ENCODE results near the gene SLC44A1.

The SLC44A1 gene

DNA sequence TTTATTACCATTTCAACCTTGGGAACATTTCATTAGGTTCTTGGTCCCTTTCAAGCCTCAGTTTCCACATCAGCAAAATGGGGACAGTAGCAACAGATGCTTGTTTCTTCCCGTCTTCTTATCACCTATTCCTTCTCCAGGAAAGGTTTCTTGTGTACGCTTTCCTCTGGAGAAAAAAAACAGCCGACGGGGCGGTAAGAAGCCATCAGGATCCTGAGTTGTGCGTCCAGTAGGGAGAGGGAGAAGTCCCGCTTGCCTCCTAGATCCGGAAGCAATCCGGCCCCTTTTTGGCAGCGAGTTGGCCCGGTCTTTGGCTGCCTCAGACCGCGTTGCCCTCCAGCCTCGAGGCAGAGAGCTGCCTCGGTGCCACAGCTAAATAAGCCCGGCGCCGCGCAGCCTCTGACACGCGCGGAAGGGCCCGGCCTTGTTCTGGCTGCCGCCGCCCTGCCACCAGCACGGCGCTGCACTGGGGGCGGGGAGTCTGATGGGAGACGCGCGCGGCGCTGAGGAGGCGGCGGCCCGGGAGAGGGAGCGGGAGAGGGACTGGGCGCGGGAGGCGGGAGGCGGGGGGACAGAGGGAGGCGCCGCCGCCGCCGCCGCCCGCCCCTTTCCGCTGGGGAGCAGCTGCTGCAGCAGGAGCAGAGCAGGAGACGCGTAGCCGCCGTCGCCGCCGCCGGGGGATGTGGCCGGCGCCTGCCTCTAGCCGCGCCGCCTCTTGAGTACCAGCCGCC is at the start of gene SLC44A1:
Gene SLC44A1, plus strand, starts transcription at position 649 of the 731 bp plus-strand sequence. CDS start 218 bp downstream, outside the sequence.
- H3K4me3 ChIP-seq (ENCODE audit: control insufficient read depth, low read depth, low read length), result peak within 1 kb of the TSS; percentile 93
- TF ChIP-seq, protein P1, sequence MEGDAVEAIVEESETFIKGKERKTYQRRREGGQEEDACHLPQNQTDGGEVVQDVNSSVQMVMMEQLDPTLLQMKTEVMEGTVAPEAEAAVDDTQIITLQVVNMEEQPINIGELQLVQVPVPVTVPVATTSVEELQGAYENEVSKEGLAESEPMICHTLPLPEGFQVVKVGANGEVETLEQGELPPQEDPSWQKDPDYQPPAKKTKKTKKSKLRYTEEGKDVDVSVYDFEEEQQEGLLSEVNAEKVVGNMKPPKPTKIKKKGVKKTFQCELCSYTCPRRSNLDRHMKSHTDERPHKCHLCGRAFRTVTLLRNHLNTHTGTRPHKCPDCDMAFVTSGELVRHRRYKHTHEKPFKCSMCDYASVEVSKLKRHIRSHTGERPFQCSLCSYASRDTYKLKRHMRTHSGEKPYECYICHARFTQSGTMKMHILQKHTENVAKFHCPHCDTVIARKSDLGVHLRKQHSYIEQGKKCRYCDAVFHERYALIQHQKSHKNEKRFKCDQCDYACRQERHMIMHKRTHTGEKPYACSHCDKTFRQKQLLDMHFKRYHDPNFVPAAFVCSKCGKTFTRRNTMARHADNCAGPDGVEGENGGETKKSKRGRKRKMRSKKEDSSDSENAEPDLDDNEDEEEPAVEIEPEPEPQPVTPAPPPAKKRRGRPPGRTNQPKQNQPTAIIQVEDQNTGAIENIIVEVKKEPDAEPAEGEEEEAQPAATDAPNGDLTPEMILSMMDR (IDR thresholded peaks at IDR 0.05; ENCODE audit: control insufficient read depth, insufficient read depth, low read depth, low read length, missing control alignments), result no peak
- peak; percentile 69 for DNase-seq (ENCODE audit: low read depth)

DNA sequence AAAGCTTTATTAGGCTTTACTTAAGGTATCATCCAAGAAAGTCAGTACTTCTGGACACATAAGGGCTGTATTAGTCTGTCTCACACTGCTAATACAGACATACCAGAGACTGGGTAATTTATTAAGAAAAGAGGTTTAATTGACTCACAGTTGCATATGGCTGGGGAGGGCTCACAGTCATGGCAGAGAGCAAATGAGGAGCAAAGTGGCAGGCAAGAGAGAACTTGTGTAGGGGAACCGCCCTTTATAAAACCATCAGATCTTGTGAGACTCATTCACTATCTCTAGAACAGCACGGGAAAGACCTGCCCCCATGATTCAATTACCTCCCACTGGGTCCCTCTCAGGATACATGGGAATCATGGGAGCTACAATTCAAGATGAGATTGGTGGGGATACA is 49.2 kb upstream of the SLC44A1 start:
- TF ChIP-seq, protein P1 (IDR thresholded peaks at IDR 0.05; ENCODE audit: control insufficient read depth, insufficient read depth, low read depth, low read length, missing control alignments), result no peak
- no peak for DNase-seq (ENCODE audit: low read depth)
- H3K4me3 ChIP-seq (ENCODE audit: control insufficient read depth, low read depth, low read length), result no peak overlapping the region

- TF ChIP-seq, protein P1 (IDR thresholded peaks at IDR 0.05; ENCODE audit: control insufficient read depth, insufficient read depth, low read depth, low read length, missing control alignments), result no peak
- H3K4me3 ChIP-seq (ENCODE audit: control insufficient read depth, low read depth, low read length), result no peak overlapping the region
- no peak for DNase-seq (ENCODE audit: low read depth)
These were observed 46.4 kb upstream of the SLC44A1 start for GRCh38 chr9:105198023-105198422.

GRCh38 chr9:105198865-105199264 is 45.6 kb upstream of the SLC44A1 start:
- TF ChIP-seq, protein P1 (IDR thresholded peaks at IDR 0.05; ENCODE audit: control insufficient read depth, insufficient read depth, low read depth, low read length, missing control alignments), result no peak
- DNase-seq (ENCODE audit: low read depth), result no peak
- H3K4me3 ChIP-seq (ENCODE audit: control insufficient read depth, low read depth, low read length), result no peak overlapping the region

GRCh38 chr9:105204416-105204815 is 40.0 kb upstream of the SLC44A1 start:
- TF ChIP-seq, protein P1 (IDR thresholded peaks at IDR 0.05; ENCODE audit: control insufficient read depth, insufficient read depth, low read depth, low read length, missing control alignments), result no peak
- no peak for DNase-seq (ENCODE audit: low read depth)

DNA sequence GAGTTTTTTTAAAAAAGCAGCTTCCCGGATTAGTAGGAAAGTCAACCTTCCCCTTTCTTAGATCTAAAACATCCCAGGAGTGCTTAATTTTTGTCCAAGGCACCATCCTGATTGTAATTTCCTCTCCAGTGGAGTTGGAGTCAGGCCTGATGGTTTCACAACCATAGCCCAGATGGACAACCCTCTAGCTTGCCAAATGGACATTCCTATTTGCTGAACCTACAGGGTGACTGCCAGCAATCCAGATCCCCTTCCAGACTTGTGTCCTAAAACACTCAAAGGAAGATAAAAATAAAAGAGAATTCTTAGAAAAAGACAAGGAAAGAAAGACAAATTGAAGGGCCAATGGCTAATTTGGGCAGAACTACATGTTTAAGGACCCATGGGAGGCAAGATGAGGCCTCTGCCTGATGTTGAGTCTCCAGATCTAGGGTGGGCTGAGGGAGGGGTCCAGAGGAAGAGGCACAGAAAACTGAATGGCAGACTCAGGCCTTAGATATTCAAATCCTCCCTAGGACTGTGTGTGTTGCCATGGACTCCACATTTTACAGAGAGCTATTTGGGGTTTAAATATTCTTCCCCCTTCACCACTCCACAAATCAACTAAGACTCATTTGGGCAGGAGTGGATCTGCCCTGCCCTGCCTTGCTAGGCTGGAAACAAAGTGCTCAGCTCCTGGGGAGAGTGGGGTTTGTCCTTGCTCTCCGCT is 38.5 kb upstream of the SLC44A1 start:
- peak; percentile 84 for DNase-seq (ENCODE audit: low read depth)
- TF ChIP-seq, protein P1 (IDR thresholded peaks at IDR 0.05; ENCODE audit: control insufficient read depth, insufficient read depth, low read depth, low read length, missing control alignments), result no peak
- no peak overlapping the region for H3K4me3 ChIP-seq (ENCODE audit: control insufficient read depth, low read depth, low read length)

More at GRCh38 chr9:105204416-105204815, 40.0 kb upstream of the SLC44A1 start:
- no peak overlapping the region for H3K4me3 ChIP-seq (ENCODE audit: control insufficient read depth, low read depth, low read length)
